GM21515 (cell line): ENCODE data around the gene TUBAL3.

ENCODE experiments used
- ATAC-seq: cut with Tn5 transposase; IDR thresholded peaks from one replicate; pipeline ENCODE4 v1.9.1; 2021; ENCODE audit not compliant: unreplicated experiment

The TUBAL3 gene

DNA sequence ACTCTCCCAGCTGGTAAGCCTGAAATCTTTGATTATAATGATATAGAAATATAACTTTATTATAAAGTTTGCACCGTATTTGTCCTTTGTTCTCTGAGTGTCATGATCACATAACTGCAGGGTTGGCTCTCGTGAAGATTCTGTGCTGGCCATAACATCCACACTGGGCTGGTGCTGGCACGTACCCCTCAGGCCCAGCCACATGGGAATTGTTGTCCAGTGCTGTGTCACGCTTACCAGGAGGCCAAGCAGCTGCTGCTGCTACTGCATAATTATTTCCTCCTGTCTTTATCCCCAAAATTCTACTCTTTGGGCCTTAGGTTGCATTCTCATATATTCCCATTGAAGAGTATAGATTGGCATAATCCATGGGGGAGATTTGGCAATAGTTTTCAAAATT is 60.6 kb downstream of the TUBAL3 start:
- ATAC-seq, result no peak

DNA sequence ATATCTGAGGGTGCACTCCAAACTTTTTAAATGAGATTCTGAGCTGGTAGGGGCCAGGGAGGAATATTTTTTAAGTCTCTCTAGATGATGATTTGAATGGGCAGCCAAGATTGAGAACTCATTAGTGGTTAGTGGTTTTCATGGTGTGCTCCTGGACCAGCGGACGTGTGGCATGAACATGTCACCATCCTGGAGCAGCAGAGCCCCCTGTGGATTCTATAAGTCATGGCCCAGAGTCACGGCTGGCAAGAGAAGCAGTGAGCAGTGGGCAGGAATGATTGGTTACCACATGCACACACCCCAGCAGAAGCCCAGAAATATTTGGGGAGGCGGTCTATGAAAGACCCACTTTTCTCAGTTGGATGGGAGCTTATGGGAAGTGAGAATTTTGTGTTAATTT is 61.1 kb downstream of the TUBAL3 start:
- ATAC-seq, result no peak
